ENCODE data around the gene SAA4.
"Not testable (repeated sequence)": the region's sequence is repeated elsewhere in the genome, so short reads cannot be mapped to it uniquely, and the experiment has no call there.

The SAA4 gene

DNA sequence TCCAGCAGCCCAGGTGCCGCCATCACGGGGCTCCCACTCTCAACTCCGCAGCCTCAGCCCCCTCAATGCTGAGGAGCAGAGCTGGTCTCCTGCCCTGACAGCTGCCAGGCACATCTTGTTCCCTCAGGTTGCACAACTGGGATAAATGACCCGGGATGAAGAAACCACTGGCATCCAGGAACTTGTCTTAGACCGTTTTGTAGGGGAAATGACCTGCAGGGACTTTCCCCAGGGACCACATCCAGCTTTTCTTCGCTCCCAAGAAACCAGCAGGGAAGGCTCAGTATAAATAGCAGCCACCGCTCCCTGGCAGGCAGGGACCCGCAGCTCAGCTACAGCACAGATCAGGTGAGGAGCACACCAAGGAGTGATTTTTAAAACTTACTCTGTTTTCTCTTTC, 29.3 kb upstream of the SAA4 start, which contains the start of gene SAA1 (continued):
- TF ChIP-seq, protein P1, sequence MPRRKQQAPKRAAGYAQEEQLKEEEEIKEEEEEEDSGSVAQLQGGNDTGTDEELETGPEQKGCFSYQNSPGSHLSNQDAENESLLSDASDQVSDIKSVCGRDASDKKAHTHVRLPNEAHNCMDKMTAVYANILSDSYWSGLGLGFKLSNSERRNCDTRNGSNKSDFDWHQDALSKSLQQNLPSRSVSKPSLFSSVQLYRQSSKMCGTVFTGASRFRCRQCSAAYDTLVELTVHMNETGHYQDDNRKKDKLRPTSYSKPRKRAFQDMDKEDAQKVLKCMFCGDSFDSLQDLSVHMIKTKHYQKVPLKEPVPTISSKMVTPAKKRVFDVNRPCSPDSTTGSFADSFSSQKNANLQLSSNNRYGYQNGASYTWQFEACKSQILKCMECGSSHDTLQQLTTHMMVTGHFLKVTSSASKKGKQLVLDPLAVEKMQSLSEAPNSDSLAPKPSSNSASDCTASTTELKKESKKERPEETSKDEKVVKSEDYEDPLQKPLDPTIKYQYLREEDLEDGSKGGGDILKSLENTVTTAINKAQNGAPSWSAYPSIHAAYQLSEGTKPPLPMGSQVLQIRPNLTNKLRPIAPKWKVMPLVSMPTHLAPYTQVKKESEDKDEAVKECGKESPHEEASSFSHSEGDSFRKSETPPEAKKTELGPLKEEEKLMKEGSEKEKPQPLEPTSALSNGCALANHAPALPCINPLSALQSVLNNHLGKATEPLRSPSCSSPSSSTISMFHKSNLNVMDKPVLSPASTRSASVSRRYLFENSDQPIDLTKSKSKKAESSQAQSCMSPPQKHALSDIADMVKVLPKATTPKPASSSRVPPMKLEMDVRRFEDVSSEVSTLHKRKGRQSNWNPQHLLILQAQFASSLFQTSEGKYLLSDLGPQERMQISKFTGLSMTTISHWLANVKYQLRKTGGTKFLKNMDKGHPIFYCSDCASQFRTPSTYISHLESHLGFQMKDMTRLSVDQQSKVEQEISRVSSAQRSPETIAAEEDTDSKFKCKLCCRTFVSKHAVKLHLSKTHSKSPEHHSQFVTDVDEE (CRISPR knock-in tag; IDR thresholded peaks at IDR 0.05): no peak

DNA sequence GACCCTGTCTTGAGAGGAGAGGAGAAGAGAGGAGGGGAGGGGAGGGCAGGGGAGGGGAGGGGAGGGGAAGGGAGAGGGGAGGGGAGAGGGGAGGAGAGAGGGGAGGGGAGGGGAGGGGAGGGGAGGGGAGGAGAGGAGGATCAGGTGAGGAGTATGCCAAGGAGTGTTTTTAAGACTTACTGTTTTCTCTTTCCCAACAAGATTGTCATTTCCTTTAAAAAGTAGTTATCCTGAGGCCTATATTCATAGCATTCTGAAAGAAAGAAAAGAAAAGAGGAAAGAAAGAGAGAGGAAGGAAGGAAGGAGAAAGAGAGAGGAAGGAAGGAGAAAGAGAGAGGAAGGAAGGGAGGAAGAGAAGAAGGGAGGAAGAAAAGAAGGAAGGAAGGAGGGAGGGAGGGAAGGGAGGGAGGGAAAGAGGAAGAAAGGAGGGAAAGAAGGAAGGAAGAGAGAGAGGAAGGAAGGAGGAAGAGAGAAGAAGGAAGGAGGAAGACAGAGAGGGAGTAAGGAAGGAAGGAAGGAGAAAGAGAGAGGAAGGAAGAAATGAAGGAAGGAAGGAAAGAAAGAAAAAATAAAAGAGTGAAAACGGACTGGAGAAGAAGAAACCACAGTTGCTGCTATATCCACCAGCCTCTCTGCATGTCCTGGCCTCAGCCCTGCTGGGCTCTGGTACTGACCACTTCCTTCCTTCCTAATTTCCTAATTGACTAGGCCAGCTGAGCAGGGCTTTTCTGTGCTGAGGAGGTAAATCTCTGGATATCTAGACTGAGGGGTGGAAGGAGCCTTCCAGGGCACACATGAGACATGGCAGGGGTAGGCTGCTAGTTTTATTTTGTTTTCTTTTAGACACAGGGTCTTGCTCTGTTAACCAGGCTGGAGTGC, 28.3 kb upstream of the SAA4 start:
- TF ChIP-seq ESRRG (CRISPR knock-in tag; IDR thresholded peaks at IDR 0.05) (no peak), RARB (CRISPR knock-in tag; IDR thresholded peaks at IDR 0.05) (no peak), ZFP3 (CRISPR knock-in tag; IDR thresholded peaks at IDR 0.05) (no peak), TOX (CRISPR knock-in tag; IDR thresholded peaks at IDR 0.05; ENCODE audit: borderline replicate concordance) (no peak), CSDC2 (CRISPR knock-in tag; IDR thresholded peaks at IDR 0.05) (no peak), ZNF8 (CRISPR knock-in tag; IDR thresholded peaks at IDR 0.05) (no peak)
- TF ChIP-seq, protein P1 (CRISPR knock-in tag; IDR thresholded peaks at IDR 0.05): no peak
- TF ChIP-seq, protein P2, sequence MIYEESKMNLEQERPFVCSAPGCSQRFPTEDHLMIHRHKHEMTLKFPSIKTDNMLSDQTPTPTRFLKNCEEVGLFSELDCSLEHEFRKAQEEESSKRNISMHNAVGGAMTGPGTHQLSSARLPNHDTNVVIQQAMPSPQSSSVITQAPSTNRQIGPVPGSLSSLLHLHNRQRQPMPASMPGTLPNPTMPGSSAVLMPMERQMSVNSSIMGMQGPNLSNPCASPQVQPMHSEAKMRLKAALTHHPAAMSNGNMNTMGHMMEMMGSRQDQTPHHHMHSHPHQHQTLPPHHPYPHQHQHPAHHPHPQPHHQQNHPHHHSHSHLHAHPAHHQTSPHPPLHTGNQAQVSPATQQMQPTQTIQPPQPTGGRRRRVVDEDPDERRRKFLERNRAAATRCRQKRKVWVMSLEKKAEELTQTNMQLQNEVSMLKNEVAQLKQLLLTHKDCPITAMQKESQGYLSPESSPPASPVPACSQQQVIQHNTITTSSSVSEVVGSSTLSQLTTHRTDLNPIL (CRISPR knock-in tag; IDR thresholded peaks at IDR 0.05; ENCODE audit: low read depth): no peak

DNA sequence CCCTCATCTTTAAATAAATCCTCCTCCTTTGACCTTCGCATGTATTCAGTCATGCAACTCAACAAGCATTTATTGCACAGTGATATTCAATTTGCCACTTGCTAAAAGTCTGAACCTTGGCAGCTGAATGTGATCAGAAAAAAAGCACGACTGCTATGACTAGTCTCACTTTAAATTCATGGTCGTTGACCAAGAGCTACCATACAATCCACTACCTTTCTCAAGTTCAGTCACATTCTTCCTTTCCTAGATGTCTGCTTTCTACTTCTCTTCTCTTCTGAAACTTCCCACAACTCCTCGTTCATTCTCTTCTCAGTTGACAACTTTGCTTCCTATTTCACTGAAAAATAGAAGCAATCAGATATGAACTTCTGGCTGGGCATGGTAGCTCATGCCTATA, 27.4 kb upstream of the SAA4 start:
- TF ChIP-seq TOX (CRISPR knock-in tag; IDR thresholded peaks at IDR 0.05; ENCODE audit: borderline replicate concordance): no peak
- no peak for TF ChIP-seq RARB (CRISPR knock-in tag; IDR thresholded peaks at IDR 0.05)
- no peak for TF ChIP-seq ZC3H10 (CRISPR knock-in tag; IDR thresholded peaks at IDR 0.05)
- TF ChIP-seq OSR1 (CRISPR knock-in tag; IDR thresholded peaks at IDR 0.05): no peak
- TF ChIP-seq BACH2 (CRISPR knock-in tag; IDR thresholded peaks at IDR 0.05; ENCODE audit: borderline replicate concordance): no peak
- no peak for TF ChIP-seq TCF4 (CRISPR knock-in tag; IDR thresholded peaks at IDR 0.05; ENCODE audit: borderline replicate concordance)
- TF ChIP-seq, protein P2 (CRISPR knock-in tag; IDR thresholded peaks at IDR 0.05; ENCODE audit: low read depth): no peak
- TF ChIP-seq SNAI2 (CRISPR knock-in tag; IDR thresholded peaks at IDR 0.05): no peak
- TF ChIP-seq ZNF8 (CRISPR knock-in tag; IDR thresholded peaks at IDR 0.05): no peak
- no peak for TF ChIP-seq ZFP3 (CRISPR knock-in tag; IDR thresholded peaks at IDR 0.05)
- TF ChIP-seq ZNF70 (CRISPR knock-in tag; IDR thresholded peaks at IDR 0.05): no peak
- no peak for TF ChIP-seq PPARA (CRISPR knock-in tag; IDR thresholded peaks at IDR 0.05; ENCODE audit: borderline replicate concordance)
- TF ChIP-seq ZFP30 (CRISPR knock-in tag; IDR thresholded peaks at IDR 0.05): no peak
- no peak for ATAC-seq

More for the DNA sequence above, 28.3 kb upstream of the SAA4 start:
- no peak for ATAC-seq

DNA sequence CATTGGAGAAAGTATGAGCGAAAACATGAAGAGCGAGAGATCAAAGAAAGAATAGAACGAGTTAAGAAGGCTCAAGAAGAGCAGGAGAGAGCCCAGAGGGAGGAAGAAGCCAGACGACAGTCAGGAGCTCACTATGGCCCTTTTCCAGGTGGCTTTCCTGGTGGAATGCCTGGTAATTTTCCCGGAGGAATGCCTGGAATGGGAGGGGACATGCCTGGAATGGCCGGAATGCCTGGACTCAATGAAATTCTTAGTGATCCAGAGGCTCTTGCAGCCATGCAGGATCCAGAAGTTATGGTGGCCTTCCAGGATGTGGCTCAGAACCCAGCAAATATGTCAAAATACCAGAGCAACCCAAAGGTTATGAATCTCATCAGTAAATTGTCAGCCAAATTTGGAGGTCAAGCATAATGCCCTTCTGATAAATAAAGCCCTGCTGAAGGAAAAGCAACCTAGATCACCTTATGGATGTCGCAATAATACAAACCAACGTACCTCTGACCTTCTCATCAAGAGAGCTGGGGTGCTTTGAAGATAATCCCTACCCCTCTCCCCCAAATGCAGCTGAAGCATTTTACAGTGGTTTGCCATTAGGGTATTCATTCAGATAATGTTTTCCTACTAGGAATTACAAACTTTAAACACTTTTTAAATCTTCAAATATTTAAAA, 26.2 kb upstream of the SAA4 start:
- not testable (repeated sequence) for ATAC-seq

DNA sequence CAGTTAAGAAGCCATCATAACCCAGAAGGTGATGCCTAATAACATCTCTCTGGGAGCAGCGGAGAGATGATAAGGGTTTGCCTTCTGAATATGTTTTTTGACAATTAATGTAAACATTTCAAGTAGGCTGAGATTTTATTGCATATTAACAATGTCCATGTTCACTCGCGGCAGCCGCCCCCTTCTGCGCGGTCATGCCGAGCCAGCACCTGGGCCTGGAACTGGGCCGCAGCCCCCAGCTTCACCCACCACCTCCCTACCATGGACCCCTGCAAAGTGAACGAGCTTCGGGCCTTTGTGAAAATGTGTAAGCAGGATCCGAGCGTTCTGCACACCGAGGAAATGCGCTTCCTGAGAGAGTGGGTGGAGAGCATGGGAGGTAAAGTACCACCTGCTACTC, 25.1 kb upstream of the SAA4 start:
- no peak for ATAC-seq
- TF ChIP-seq CSDC2 (CRISPR knock-in tag; IDR thresholded peaks at IDR 0.05) (no peak), ZFP3 (CRISPR knock-in tag; IDR thresholded peaks at IDR 0.05) (no peak), ARNTL (CRISPR knock-in tag; IDR thresholded peaks at IDR 0.05; ENCODE audit: borderline replicate concordance, low read depth) (no peak), GLIS3 (CRISPR knock-in tag; IDR thresholded peaks at IDR 0.05) (no peak), ZFP30 (CRISPR knock-in tag; IDR thresholded peaks at IDR 0.05) (no peak), ESRRG (CRISPR knock-in tag; IDR thresholded peaks at IDR 0.05) (no peak), TOX (CRISPR knock-in tag; IDR thresholded peaks at IDR 0.05; ENCODE audit: borderline replicate concordance) (no peak)
- TF ChIP-seq, protein P1 (CRISPR knock-in tag; IDR thresholded peaks at IDR 0.05): no peak
